H1 (cell line): ENCODE results near the gene KPRP. TPM values are rescaled to one million over a fixed set of nuclear protein-coding genes. Genes with fewer than 3 reads are reported as not detected.

Source experiments
- CTCF ChIA-PET: fragments of 300-600 bp; sonication (Branson Sonifier 250); formaldehyde crosslinking; loops from one replicate; lab custom pipeline; 2021; ENCODE audit not compliant: partially characterized antibody; lab: Charles Lee
- POLR2A ChIA-PET: fragments of 300-600 bp; sonication (Branson Sonifier 250); formaldehyde crosslinking; loops from one replicate; lab custom pipeline; 2021; ENCODE audit warnings: inconsistent platforms; ENCODE audit not compliant: partially characterized antibody; lab: Charles Lee
- DNase-seq, 2 experiments: peaks; one replicate each; pipeline versions ENCODE4 v3.0.0 to v3.0.0-alpha.2; 2010 to 2022; ENCODE audit warnings: low spot score in 2 of 2, low read depth in 1 of 2, mixed read lengths in 1 of 2
- FAIRE-seq: peaks from 2 replicates; lab custom pipeline; 2011; peaks lifted over from hg19 to GRCh38; lab: Jason Lieb, UNC
- H2AFZ ChIP-seq: 2 replicates; pipeline ENCODE4 v1.8.1; 2012; ENCODE audit warnings: low read length, inconsistent platforms
- H2AK5ac ChIP-seq: 2 replicates; pipeline ENCODE4 v1.6.1; 2013; ENCODE audit warnings: low read depth, low read length
- H2BK120ac ChIP-seq: replicated peaks from 2 replicates; pipeline ENCODE3; 2013; ENCODE audit warnings: low read depth, low read length, inconsistent platforms
- H2BK12ac ChIP-seq: 2 replicates; pipeline ENCODE4 v1.6.1; 2013; ENCODE audit warnings: low read depth, low read length
- H2BK15ac ChIP-seq: 2 replicates; pipeline ENCODE4 v1.6.1; 2013; ENCODE audit warnings: low read length
- H2BK20ac ChIP-seq: 2 replicates; pipeline ENCODE4 v1.6.1; 2013; ENCODE audit warnings: low read length
- H2BK5ac ChIP-seq: 2 replicates; pipeline ENCODE4 v1.6.1; 2013; ENCODE audit warnings: low read depth, low read length
- H3K14ac ChIP-seq: 2 replicates; pipeline ENCODE4 v1.6.1; 2013; ENCODE audit warnings: inconsistent platforms; ENCODE audit not compliant: insufficient read length
- H3K18ac ChIP-seq: 2 replicates; pipeline ENCODE4 v1.6.1; 2013; ENCODE audit warnings: low read length; ENCODE audit errors: extremely low read depth
- H3K23ac ChIP-seq: 2 replicates; pipeline ENCODE4 v1.6.1; 2013; ENCODE audit warnings: inconsistent platforms; ENCODE audit not compliant: insufficient read length
- H3K23me2 ChIP-seq: 2 replicates; pipeline ENCODE4 v1.6.1; 2013; ENCODE audit warnings: low read depth, low read length
- H3K27ac ChIP-seq: 2 replicates; pipeline ENCODE4 v1.6.1; 2011; ENCODE audit warnings: low read depth, low read length, inconsistent platforms
- H3K27me3 ChIP-seq, 4 experiments: replicated peaks in 1 of 4; 1 replicate in 1 of 4; 2 replicates in 3 of 4; pipeline versions ENCODE4 v1.6.1 to v1.8.1; 2011 to 2013; ENCODE audit warnings: low read length in 3 of 4, mild to moderate bottlenecking in 3 of 4, inconsistent platforms in 2 of 4, mixed read lengths in 2 of 4, moderate library complexity in 1 of 4; ENCODE audit not compliant: control insufficient read depth in 3 of 4, insufficient read depth in 3 of 4; ENCODE audit errors: extremely low read depth in 1 of 4
- H3K36me3 ChIP-seq, 4 experiments: 2 replicates each; pipeline versions ENCODE4 v1.6.1 to v1.8.1; 2011 to 2013; ENCODE audit warnings: mild to moderate bottlenecking in 4 of 4, low read length in 3 of 4, moderate library complexity in 2 of 4, control low read depth in 1 of 4, inconsistent platforms in 1 of 4; ENCODE audit not compliant: insufficient read depth in 4 of 4, control insufficient read depth in 2 of 4
- H3K4ac ChIP-seq: replicated peaks from 2 replicates; pipeline ENCODE3; 2013; ENCODE audit warnings: low read length, low read depth, mixed read lengths, inconsistent platforms; ENCODE audit not compliant: insufficient read length
- H3K4me1 ChIP-seq, 4 experiments: replicated peaks in 1 of 4; 1 replicate in 1 of 4; 2 replicates in 3 of 4; pipeline versions ENCODE4 v1.6.1 to v1.8.1; 2011 to 2013; ENCODE audit warnings: low read length in 3 of 4, inconsistent platforms in 2 of 4, mixed read lengths in 1 of 4; ENCODE audit not compliant: insufficient read depth in 4 of 4, control insufficient read depth in 3 of 4
- H3K4me2 ChIP-seq, 2 experiments: 2 replicates each; pipeline versions ENCODE4 v1.6.1 to v1.8.1; 2011 to 2013; ENCODE audit warnings: low read depth in 2 of 2, low read length in 2 of 2, control low read depth in 1 of 2, inconsistent platforms in 1 of 2, mild to moderate bottlenecking in 1 of 2; ENCODE audit not compliant: insufficient read depth in 1 of 2
- H3K4me3 ChIP-seq, 4 experiments: fragments of 200-600, 300-600 bp in 1 of 4; sonication (generic), shearing (Covaris generic), sonication (Bioruptor Twin) in 1 of 4; 2 replicates each; pipeline versions ENCODE4 v1.5.1 to v1.8.1; 2011 to 2016; ENCODE audit warnings: low read length in 4 of 4, low read depth in 3 of 4, control low read depth in 2 of 4, inconsistent platforms in 2 of 4, mild to moderate bottlenecking in 2 of 4, mixed read lengths in 1 of 4, moderate library complexity in 1 of 4; ENCODE audit not compliant: insufficient read depth in 2 of 4; ENCODE audit errors: extremely low read depth in 1 of 4
- H3K56ac ChIP-seq: replicated peaks from 2 replicates; pipeline ENCODE3; 2013; ENCODE audit warnings: low read depth, mild to moderate bottlenecking, mixed read lengths, low read length, inconsistent platforms; ENCODE audit not compliant: insufficient read length
- H3K79me1 ChIP-seq: 2 replicates; pipeline ENCODE4 v1.6.1; 2013; ENCODE audit warnings: low read depth, low read length, control low read depth
- H3K79me2 ChIP-seq, 2 experiments: 2 replicates each; pipeline versions ENCODE4 v1.6.1 to v1.8.1; 2012 to 2013; ENCODE audit warnings: low read length in 2 of 2, mild to moderate bottlenecking in 2 of 2, inconsistent platforms in 1 of 2; ENCODE audit not compliant: insufficient read depth in 2 of 2, control insufficient read depth in 1 of 2
- H3K9ac ChIP-seq, 4 experiments: replicated peaks in 1 of 4; 1 replicate in 1 of 4; 2 replicates in 3 of 4; pipeline versions ENCODE4 v1.6.1 to v1.8.1; 2011 to 2013; ENCODE audit warnings: low read depth in 3 of 4, low read length in 3 of 4, control low read depth in 2 of 4, mild to moderate bottlenecking in 2 of 4, moderate library complexity in 2 of 4, inconsistent platforms in 1 of 4; ENCODE audit errors: extremely low read depth in 1 of 4
- H3K9me3 ChIP-seq, 2 experiments: 2 replicates each; pipeline versions ENCODE4 v1.6.1 to v1.8.1; 2012 to 2013; ENCODE audit warnings: mild to moderate bottlenecking in 2 of 2, moderate library complexity in 2 of 2, control low read depth in 1 of 2, inconsistent platforms in 1 of 2, low read depth in 1 of 2, low read length in 1 of 2, mixed read lengths in 1 of 2; ENCODE audit not compliant: insufficient read depth in 2 of 2
- H4K20me1 ChIP-seq, 2 experiments: replicated peaks in 1 of 2; 2 replicates each; pipeline versions ENCODE3 to v1.8.1; 2011 to 2013; ENCODE audit warnings: inconsistent platforms in 2 of 2, low read length in 2 of 2, mild to moderate bottlenecking in 1 of 2; ENCODE audit not compliant: insufficient read depth in 2 of 2, control insufficient read depth in 1 of 2
- H4K5ac ChIP-seq: 2 replicates; pipeline ENCODE4 v1.6.1; 2013; ENCODE audit warnings: low read length, low read depth, mixed read lengths, inconsistent platforms; ENCODE audit not compliant: insufficient read length
- H4K8ac ChIP-seq: 2 replicates; pipeline ENCODE4 v1.8.0; 2013; ENCODE audit warnings: mild to moderate bottlenecking, moderate library complexity, low read length, inconsistent platforms; ENCODE audit not compliant: insufficient read depth; ENCODE audit errors: extremely low read depth
- H4K91ac ChIP-seq: replicated peaks from 2 replicates; pipeline ENCODE3; 2013; ENCODE audit warnings: low read length, mixed read lengths, inconsistent platforms; ENCODE audit not compliant: insufficient read length
- FOSL1 ChIP-seq: IDR thresholded peaks from 2 replicates; pipeline ENCODE4 v1.6.1; 2011; ENCODE audit warnings: mild to moderate bottlenecking, low read depth, low read length, moderate library complexity; ENCODE audit not compliant: insufficient read depth
- TEAD4 ChIP-seq: IDR thresholded peaks from 2 replicates; pipeline ENCODE4 v1.6.1; 2012; ENCODE audit warnings: low read depth, low read length, inconsistent platforms, mixed read lengths
- WGBS, 2 experiments: shearing (Covaris generic) in 1 of 2; methylation state at CpG; one replicate each; pipeline versions ENCODE4 v1.1.6 to v1.1.7; 2013 to 2015; ENCODE audit warnings: low lambda C conversion rate in 2 of 2, mixed read lengths in 2 of 2, inconsistent platforms in 1 of 2, low coverage in 1 of 2, missing lambda C conversion rate in 1 of 2; ENCODE audit not compliant: insufficient replicate concordance in 2 of 2, insufficient coverage in 1 of 2, insufficient read length in 1 of 2; ENCODE audit errors: extremely low coverage in 1 of 2, missing lambda C conversion rate in 1 of 2; 5-methylcytosine and 5-hydroxymethylcytosine counted together
- polyA plus RNA-seq, 7 experiments: library from polyadenylated mRNA; depleted of rRNA in 3 of 7; stranded (reverse) in 5 of 7; unstranded in 2 of 7; fragments of >200 nt in 5 of 7; fragments of 200-250 nt in 2 of 7; gene quantifications; 1 replicate in 5 of 7; 2 replicates in 1 of 7; 4 replicates in 1 of 7; pipeline versions ENCODE4 v1.2.1 to v1.2.3, GENCODE V29; 2011 to 2013; ENCODE audit warnings: missing spikeins in 2 of 7, mixed read lengths in 2 of 7
- total RNA-seq: library from RNA; stranded (reverse); fragmentation: NEBNext Ultra II Directional; extraction: Animal tissue kit (Norgen Biotek cat#: 25700); gene quantifications from 2 replicates; pipeline ENCODE4 v1.2.1, GENCODE V29; 2021
- TF ChIP-seq, protein P1 (sequence below): IDR thresholded peaks from 2 replicates; pipeline ENCODE4 v1.6.1; 2012; ENCODE audit warnings: inconsistent platforms

The KPRP gene
- total and polyA plus RNA-seq, 2 of the 8 experiments (the other 6 are each of a cell fraction or from before 2014, with no cell fraction given): not detected

DNA sequence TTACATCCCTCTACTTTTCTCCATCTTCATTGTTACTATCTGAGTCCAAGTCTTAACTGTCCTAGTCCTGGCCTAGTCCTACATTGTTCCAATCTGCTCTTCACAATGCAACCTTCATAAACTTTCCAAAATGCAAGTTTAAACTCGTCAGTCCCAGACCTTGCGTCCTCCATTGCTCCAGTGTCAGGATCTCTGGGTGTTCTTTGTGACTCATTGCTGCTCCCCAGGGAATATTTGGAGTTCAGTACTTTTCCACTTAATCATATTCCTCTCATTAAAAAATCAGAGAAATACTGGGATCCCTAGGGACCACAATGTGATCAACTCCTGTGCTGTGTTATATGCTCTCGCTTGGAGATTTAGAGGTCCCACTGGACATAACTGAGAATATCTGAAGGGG, 18.0 kb upstream of the KPRP start:
- Histone ChIP-seq H3K36me3 (no peaks in the 10 kb centered on the region; a peak in 1 of 8 replicates), H3K23me2 (no peaks in the 10 kb centered on the region), H3K4me1 (no peaks in the 10 kb centered on the region), H2AK5ac (no peak overlapping the region), H3K4ac (no peak overlapping the region), H2AFZ (no peak overlapping the region), H3K23ac (no peak overlapping the region), H3K18ac (no peak overlapping the region), H4K5ac (no peak overlapping the region), H4K8ac (no peak overlapping the region), H3K9ac (no peak overlapping the region), H3K14ac (no peak overlapping the region), H3K9me3 (peaks cover 83 to 97% of the 10 kb centered on the region in 2 experiments), H2BK120ac (no peak overlapping the region), H3K79me2 (no peaks in the 10 kb centered on the region), H3K4me3 (no peak overlapping the region), H3K27me3 (no peaks in the 10 kb centered on the region), H2BK12ac (no peak overlapping the region), H2BK5ac (no peak overlapping the region), H2BK15ac (no peak overlapping the region), H4K20me1 (no peaks in the 10 kb centered on the region), H4K91ac (no peak overlapping the region), H2BK20ac (no peak overlapping the region), H3K79me1 (no peaks in the 10 kb centered on the region), H3K27ac (no peak overlapping the region), H3K4me2 (no peak overlapping the region), H3K56ac (no peak overlapping the region)
- POLR2A ChIA-PET: no interaction called here
- CTCF ChIA-PET: interaction anchor here (0.6 kb wide), 1 partner anchor 748 kb away, joined by 3 read pairs; no protein-coding TSS in a partner anchor
- no peak for FAIRE-seq
- TF ChIP-seq FOSL1 (no peak), TEAD4 (no peak)
- TF ChIP-seq, protein P1, sequence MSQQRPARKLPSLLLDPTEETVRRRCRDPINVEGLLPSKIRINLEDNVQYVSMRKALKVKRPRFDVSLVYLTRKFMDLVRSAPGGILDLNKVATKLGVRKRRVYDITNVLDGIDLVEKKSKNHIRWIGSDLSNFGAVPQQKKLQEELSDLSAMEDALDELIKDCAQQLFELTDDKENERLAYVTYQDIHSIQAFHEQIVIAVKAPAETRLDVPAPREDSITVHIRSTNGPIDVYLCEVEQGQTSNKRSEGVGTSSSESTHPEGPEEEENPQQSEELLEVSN: no peak
- DNase-seq: no peak
- 77% methylated on average over 3 of the region's 3 CpGs; no CpG with 5 or more reads in 1 of the 2 experiments for WGBS, 2 experiments
